IPS-15b (cell line): ENCODE data around the gene FSTL4.

ENCODE experiments used
- H3K27me3 ChIP-seq: one replicate; pipeline ENCODE4 v1.6.1; 2013; ENCODE audit warnings: low read length; ENCODE audit not compliant: control insufficient read depth, insufficient read depth
- H3K36me3 ChIP-seq: one replicate; pipeline ENCODE4 v1.6.1; 2013; ENCODE audit warnings: low read length; ENCODE audit not compliant: control insufficient read depth, insufficient read depth
- H3K4me1 ChIP-seq: one replicate; pipeline ENCODE4 v1.6.1; 2013; ENCODE audit warnings: mild to moderate bottlenecking, low read length; ENCODE audit not compliant: control insufficient read depth, insufficient read depth
- H3K4me3 ChIP-seq: one replicate; pipeline ENCODE4 v1.5.1; 2013; ENCODE audit warnings: low read depth, low read length
- H3K9ac ChIP-seq: one replicate; pipeline ENCODE4 v1.6.1; 2013; ENCODE audit warnings: low read depth, mild to moderate bottlenecking, low read length
- H3K9me3 ChIP-seq: one replicate; pipeline ENCODE4 v1.6.1; 2013; ENCODE audit warnings: mild to moderate bottlenecking, low read length; ENCODE audit not compliant: control insufficient read depth, insufficient read depth

The FSTL4 gene

DNA sequence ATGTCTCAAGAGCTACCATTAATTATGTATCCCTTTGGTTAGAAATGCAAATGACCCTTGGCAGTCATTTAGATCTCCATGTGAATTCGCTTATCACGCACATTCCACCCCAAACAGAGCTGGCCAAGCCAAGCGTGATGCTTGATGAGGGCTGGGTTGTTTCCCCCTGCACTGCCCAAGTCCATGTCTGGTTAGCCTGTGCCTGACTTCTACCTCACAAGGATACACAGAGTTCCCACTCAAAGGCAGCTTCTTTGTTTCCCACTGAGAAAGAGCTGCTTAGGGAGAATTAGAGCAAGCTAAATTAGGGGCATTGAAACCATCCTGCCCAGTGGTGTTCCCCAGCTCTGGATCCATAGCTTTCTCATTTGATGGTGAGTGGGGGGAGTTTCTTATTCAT lies 87.2 kb downstream of the FSTL4 start:
- Histone ChIP-seq H3K4me3 (no peak overlapping the region), H3K36me3 (no peaks in the 10 kb centered on the region), H3K27me3 (no peaks in the 10 kb centered on the region), H3K4me1 (no peaks in the 10 kb centered on the region), H3K9ac (no peak overlapping the region), H3K9me3 (no peaks in the 10 kb centered on the region)

- no peak overlapping the region for H3K4me3 ChIP-seq
Measured at GRCh38 chr5:133524666-133525065, 87.7 kb downstream of the FSTL4 start.

DNA sequence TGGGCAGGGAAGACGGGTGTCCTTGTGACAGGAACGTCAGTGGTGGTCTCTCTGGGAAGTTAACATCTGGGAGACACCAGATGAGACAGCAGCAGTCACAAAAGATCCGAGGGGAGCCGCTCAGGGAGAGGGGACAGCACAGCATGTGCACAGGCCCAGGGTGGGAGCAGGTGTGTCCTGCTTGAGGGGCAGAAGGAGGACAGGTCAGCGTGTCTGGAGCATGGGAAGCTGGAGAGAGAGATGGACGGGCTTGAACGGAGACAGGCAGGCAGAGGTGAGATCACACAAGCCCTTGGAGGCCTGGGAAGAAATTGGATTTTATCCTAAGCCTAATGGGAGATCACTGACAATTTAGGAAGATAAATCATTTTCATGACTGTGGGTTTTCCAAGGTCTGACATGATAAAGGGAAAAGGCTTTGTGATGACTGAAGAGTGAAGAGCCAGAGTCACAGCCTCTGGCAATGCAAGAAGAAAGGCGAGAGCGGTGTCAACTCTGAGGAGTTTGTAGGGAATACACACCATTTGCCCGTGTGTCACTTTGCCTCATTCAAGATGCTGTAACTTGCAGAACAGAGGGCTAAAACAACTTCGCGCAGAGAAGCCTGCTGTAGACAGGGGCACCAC lies 88.3 kb downstream of the FSTL4 start:
- no peak overlapping the region for H3K4me3 ChIP-seq
- no peaks in the 10 kb centered on the region for H3K4me1 ChIP-seq
- H3K36me3 ChIP-seq = no peaks in the 10 kb centered on the region
- H3K9me3 ChIP-seq = no peaks in the 10 kb centered on the region
- H3K9ac ChIP-seq = no peak overlapping the region
- H3K27me3 ChIP-seq = no peaks in the 10 kb centered on the region

More at GRCh38 chr5:133524666-133525065, 87.7 kb downstream of the FSTL4 start:
- H3K36me3 ChIP-seq = no peaks in the 10 kb centered on the region
- no peaks in the 10 kb centered on the region for H3K27me3 ChIP-seq
- no peaks in the 10 kb centered on the region for H3K9me3 ChIP-seq
- no peak overlapping the region for H3K9ac ChIP-seq
- no peaks in the 10 kb centered on the region for H3K4me1 ChIP-seq

DNA sequence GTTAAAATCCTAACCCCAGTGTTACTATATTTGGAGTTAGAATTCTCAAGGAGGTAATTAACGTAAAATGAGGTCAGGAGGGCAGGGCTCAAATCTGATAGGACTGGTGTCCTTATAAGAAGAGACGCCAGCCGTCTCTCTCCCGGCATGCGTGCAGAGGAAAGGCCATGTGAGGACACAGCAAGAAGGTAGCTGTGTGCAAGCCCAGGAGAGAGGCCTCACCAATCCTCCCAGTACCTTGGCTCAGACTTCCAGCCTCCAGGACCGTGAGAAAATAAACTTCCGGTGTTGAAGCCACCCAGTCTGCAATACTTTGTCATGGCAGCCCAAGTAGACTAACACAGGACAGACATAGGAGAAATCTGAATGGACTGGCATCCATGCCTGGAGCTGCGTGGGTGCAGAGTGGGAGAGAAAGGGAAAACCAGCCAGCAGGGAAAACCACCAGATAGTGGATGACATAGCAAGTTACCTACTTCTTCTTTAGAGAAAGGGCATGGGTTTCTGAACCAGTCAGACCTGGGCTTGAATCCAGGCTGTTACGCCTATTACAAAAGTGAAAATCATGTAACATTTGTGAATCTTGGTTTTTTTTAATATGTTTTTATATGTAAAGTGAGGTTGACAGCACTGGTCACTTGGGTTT lies 89.2 kb downstream of the FSTL4 start:
- Histone ChIP-seq H3K4me1 (no peaks in the 10 kb centered on the region), H3K9me3 (no peaks in the 10 kb centered on the region), H3K27me3 (no peaks in the 10 kb centered on the region), H3K9ac (no peak overlapping the region), H3K36me3 (no peaks in the 10 kb centered on the region), H3K4me3 (no peak overlapping the region)

- Histone ChIP-seq H3K27me3 (no peaks in the 10 kb centered on the region), H3K9me3 (no peaks in the 10 kb centered on the region), H3K4me3 (no peak overlapping the region), H3K4me1 (no peaks in the 10 kb centered on the region), H3K36me3 (no peaks in the 10 kb centered on the region), H3K9ac (no peak overlapping the region)
Measured at GRCh38 chr5:133521801-133522200, 90.5 kb downstream of the FSTL4 start.

GRCh38 chr5:133520991-133521706 lies 91.2 kb downstream of the FSTL4 start:
- no peaks in the 10 kb centered on the region for H3K36me3 ChIP-seq
- no peaks in the 10 kb centered on the region for H3K9me3 ChIP-seq
- no peak overlapping the region for H3K9ac ChIP-seq
- H3K27me3 ChIP-seq = no peaks in the 10 kb centered on the region
- no peaks in the 10 kb centered on the region for H3K4me1 ChIP-seq
- no peak overlapping the region for H3K4me3 ChIP-seq

- Histone ChIP-seq H3K9ac (no peak overlapping the region), H3K9me3 (no peaks in the 10 kb centered on the region), H3K36me3 (no peaks in the 10 kb centered on the region), H3K4me1 (no peaks in the 10 kb centered on the region), H3K27me3 (no peaks in the 10 kb centered on the region), H3K4me3 (no peak overlapping the region)
Measured at GRCh38 chr5:133520062-133520461, 92.3 kb downstream of the FSTL4 start.

- Histone ChIP-seq H3K4me1 (no peaks in the 10 kb centered on the region), H3K9ac (no peak overlapping the region), H3K9me3 (no peaks in the 10 kb centered on the region), H3K27me3 (no peaks in the 10 kb centered on the region), H3K36me3 (no peaks in the 10 kb centered on the region), H3K4me3 (no peak overlapping the region)
Measured at GRCh38 chr5:133519191-133519590, 93.2 kb downstream of the FSTL4 start.

DNA sequence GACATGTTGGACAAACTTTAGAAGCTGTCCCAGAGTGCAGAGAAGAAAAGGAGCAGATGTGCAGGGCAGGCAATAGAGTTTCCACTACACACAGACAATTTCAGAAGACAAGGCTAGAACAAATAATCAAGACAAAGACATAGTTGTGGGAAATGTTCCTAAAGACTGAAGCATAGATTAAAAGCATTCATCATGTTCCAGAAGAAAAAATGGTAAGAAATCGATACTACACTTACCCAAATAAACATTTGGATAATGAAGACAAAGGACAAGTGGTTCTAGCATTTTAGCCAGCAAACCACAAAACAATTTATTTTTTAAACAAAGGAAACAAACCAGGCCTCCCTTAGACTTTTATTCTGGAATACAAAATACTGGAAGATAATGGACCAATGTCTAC lies 97.9 kb downstream of the FSTL4 start:
- H3K9ac ChIP-seq = no peak overlapping the region
- H3K36me3 ChIP-seq = no peaks in the 10 kb centered on the region
- no peak overlapping the region for H3K4me3 ChIP-seq
- no peaks in the 10 kb centered on the region for H3K9me3 ChIP-seq
- no peaks in the 10 kb centered on the region for H3K27me3 ChIP-seq
- no peaks in the 10 kb centered on the region for H3K4me1 ChIP-seq

DNA sequence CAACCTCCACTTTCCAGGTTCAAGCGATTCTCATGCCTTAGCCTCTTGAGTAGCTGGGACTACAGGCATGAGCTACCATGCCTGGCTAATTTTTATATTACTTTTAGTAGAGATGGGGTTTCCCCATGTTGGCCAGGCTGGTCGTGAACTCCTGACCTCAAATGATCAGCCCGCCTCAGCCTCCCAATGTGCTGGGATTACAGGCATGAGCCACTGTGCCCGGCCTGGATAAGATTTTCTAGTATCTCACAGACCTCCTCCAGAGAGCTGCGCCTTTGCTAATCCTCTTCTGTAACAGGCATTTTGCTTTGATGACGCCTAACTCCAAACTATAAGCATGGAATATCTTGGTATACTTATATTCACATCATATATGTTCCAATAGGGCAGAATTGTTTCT lies 99.4 kb downstream of the FSTL4 start:
- Histone ChIP-seq H3K9ac (no peak overlapping the region), H3K4me1 (no peaks in the 10 kb centered on the region), H3K36me3 (no peaks in the 10 kb centered on the region), H3K27me3 (no peaks in the 10 kb centered on the region), H3K9me3 (no peaks in the 10 kb centered on the region), H3K4me3 (no peak overlapping the region)

DNA sequence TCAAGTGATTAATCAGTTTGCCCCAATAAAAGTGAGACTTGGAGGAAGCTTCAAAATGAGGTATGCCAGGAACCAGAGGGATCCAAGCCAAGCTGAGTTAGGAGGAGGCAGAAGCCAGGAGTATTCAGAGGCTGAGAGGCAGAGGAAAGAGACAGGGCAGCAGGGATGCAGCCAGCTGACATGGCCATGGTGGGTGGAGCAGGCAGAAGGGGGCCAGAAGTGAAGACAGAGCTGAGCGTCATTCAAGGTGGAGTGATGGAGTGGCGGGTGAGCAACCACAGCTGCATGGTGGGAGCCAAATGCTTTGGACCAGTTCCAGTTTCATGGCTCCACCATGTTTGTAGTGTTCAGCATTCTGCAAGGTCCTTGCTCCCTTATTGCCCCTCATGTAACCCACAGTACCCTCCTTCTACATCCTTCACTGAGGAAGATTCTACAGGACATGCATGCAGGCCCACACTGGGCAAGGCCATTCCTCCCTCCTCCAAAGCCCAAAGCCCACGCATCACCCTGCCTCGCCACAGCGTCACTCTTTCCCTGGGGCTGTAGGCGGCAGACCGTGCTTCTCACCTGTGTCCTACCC lies 100.6 kb downstream of the FSTL4 start:
- H3K4me1 ChIP-seq = no peaks in the 10 kb centered on the region
- no peak overlapping the region for H3K4me3 ChIP-seq
- no peaks in the 10 kb centered on the region for H3K9me3 ChIP-seq
- no peaks in the 10 kb centered on the region for H3K27me3 ChIP-seq
- no peaks in the 10 kb centered on the region for H3K36me3 ChIP-seq
- H3K9ac ChIP-seq = no peak overlapping the region
